Activated CD4-positive, alpha-beta T cell treated with anti-CD3 and anti-CD28 coated beads, Interleukin-2, amount 10 ng/mL, durations not matched to agents 7 days and 5 days (primary cell): ENCODE results near the gene UNC80. TPM values are rescaled to one million over a fixed set of nuclear protein-coding genes. Genes with fewer than 3 reads are reported as not detected.

ENCODE experiments used
- CTCF ChIA-PET: fragments of 350-600 bp; sonication (Branson Sonifier 250); formaldehyde crosslinking; loops from one replicate; lab custom pipeline; 2021; ENCODE audit warnings: antibody characterized with exemption; lab: Charles Lee
- POLR2A ChIA-PET: fragments of 350-600 bp; sonication (Branson Sonifier 250); formaldehyde crosslinking; loops from one replicate; lab custom pipeline; 2021; ENCODE audit warnings: antibody characterized with exemption; lab: Charles Lee
- DNase-seq: peaks from one replicate; pipeline ENCODE4 v3.0.0-alpha.2; 2020
- H3K27ac Mint-ChIP-seq: one replicate; pipeline ENCODE4 v1.8.0; 2021; ENCODE audit warnings: mild to moderate bottlenecking, moderate library complexity, mixed read lengths
- H3K27me3 Mint-ChIP-seq: one replicate; pipeline ENCODE4 v1.8.0; 2021; ENCODE audit warnings: mixed read lengths
- H3K36me3 Mint-ChIP-seq: one replicate; pipeline ENCODE4 v1.8.0; 2021; ENCODE audit warnings: low read depth, mixed read lengths
- H3K4me1 Mint-ChIP-seq: one replicate; pipeline ENCODE4 v1.8.0; 2021; ENCODE audit warnings: mixed read lengths
- H3K4me3 Mint-ChIP-seq: one replicate; pipeline ENCODE4 v1.8.0; 2021; ENCODE audit warnings: mild to moderate bottlenecking, moderate library complexity, mixed read lengths
- H3K9me3 Mint-ChIP-seq: one replicate; pipeline ENCODE4 v1.8.0; 2021; ENCODE audit warnings: mixed read lengths
- total RNA-seq, 2 experiments: library from RNA; stranded (reverse); gene quantifications; one replicate each; pipeline ENCODE4 v1.2.3, GENCODE V29; 2021

The UNC80 gene
- total RNA-seq, 2 experiments from 2014 or later, result not detected

GRCh38 chr2:209878701-209879100, 107.1 kb downstream of the UNC80 start:
- Mint-ChIP-seq H3K27me3 (no peaks in the 10 kb centered on the region), H3K27ac (no peak overlapping the region), H3K4me1 (no peaks in the 10 kb centered on the region), H3K36me3 (no peaks in the 10 kb centered on the region), H3K9me3 (no peaks in the 10 kb centered on the region), H3K4me3 (no peak overlapping the region)
- CTCF ChIA-PET, result no interaction called here
- DNase-seq, result no peak
- POLR2A ChIA-PET, result no interaction called here

- no peak for DNase-seq
- Mint-ChIP-seq H3K36me3 (no peaks in the 10 kb centered on the region), H3K27me3 (no peaks in the 10 kb centered on the region), H3K4me1 (no peaks in the 10 kb centered on the region), H3K27ac (no peak overlapping the region), H3K9me3 (no peaks in the 10 kb centered on the region), H3K4me3 (no peak overlapping the region)
- ChIA-PET POLR2A (no interaction called here), CTCF (no interaction called here)
Observed at GRCh38 chr2:209900638-209901037, 129.0 kb downstream of the UNC80 start.

GRCh38 chr2:209901172-209901571, 129.5 kb downstream of the UNC80 start:
- ChIA-PET CTCF (no interaction called here), POLR2A (no interaction called here)
- no peaks in the 10 kb centered on the region for H3K36me3 Mint-ChIP-seq
- H3K27me3 Mint-ChIP-seq, result no peaks in the 10 kb centered on the region
- H3K4me1 Mint-ChIP-seq, result no peaks in the 10 kb centered on the region
- DNase-seq, result no peak
- no peaks in the 10 kb centered on the region for H3K9me3 Mint-ChIP-seq
- no peak overlapping the region for H3K4me3 Mint-ChIP-seq
- H3K27ac Mint-ChIP-seq, result no peak overlapping the region

- Mint-ChIP-seq H3K9me3 (no peaks in the 10 kb centered on the region), H3K4me1 (no peaks in the 10 kb centered on the region), H3K36me3 (no peaks in the 10 kb centered on the region), H3K27ac (no peak overlapping the region), H3K27me3 (no peaks in the 10 kb centered on the region), H3K4me3 (no peak overlapping the region)
- ChIA-PET POLR2A (no interaction called here), CTCF (no interaction called here)
- DNase-seq, result no peak
Observed at GRCh38 chr2:209905691-209906090, 134.1 kb downstream of the UNC80 start.

GRCh38 chr2:209907746-209908145, 136.1 kb downstream of the UNC80 start:
- CTCF ChIA-PET, result no interaction called here
- Mint-ChIP-seq H3K4me1 (no peaks in the 10 kb centered on the region), H3K27me3 (no peaks in the 10 kb centered on the region), H3K36me3 (no peaks in the 10 kb centered on the region), H3K4me3 (no peak overlapping the region), H3K9me3 (no peaks in the 10 kb centered on the region), H3K27ac (no peak overlapping the region)
- no peak for DNase-seq
- POLR2A ChIA-PET, result no interaction called here

GRCh38 chr2:209908511-209908910, 136.9 kb downstream of the UNC80 start:
- POLR2A ChIA-PET, result no interaction called here
- no peaks in the 10 kb centered on the region for H3K9me3 Mint-ChIP-seq
- CTCF ChIA-PET, result no interaction called here

GRCh38 chr2:209911486-209911885, 139.9 kb downstream of the UNC80 start:
- Mint-ChIP-seq H3K27ac (no peak overlapping the region), H3K9me3 (no peaks in the 10 kb centered on the region), H3K4me1 (no peaks in the 10 kb centered on the region), H3K4me3 (no peak overlapping the region), H3K36me3 (no peaks in the 10 kb centered on the region), H3K27me3 (peaks cover 3% of the 10 kb centered on the region)
- DNase-seq, result no peak
- ChIA-PET POLR2A (no interaction called here), CTCF (no interaction called here)

More at GRCh38 chr2:209908511-209908910, 136.9 kb downstream of the UNC80 start:
- no peaks in the 10 kb centered on the region for H3K4me1 Mint-ChIP-seq
- no peak for DNase-seq
- no peaks in the 10 kb centered on the region for H3K27me3 Mint-ChIP-seq
- H3K27ac Mint-ChIP-seq, result no peak overlapping the region
- H3K36me3 Mint-ChIP-seq, result no peaks in the 10 kb centered on the region
- no peak overlapping the region for H3K4me3 Mint-ChIP-seq

GRCh38 chr2:209913786-209914345, 142.2 kb downstream of the UNC80 start:
- ChIA-PET CTCF (no interaction called here), POLR2A (no interaction called here)
- H3K27me3 Mint-ChIP-seq, result peaks cover 3% of the 10 kb centered on the region

GRCh38 chr2:209917154-209917771, 145.6 kb downstream of the UNC80 start:
- DNase-seq, result no peak
- no peaks in the 10 kb centered on the region for H3K9me3 Mint-ChIP-seq
- no peaks in the 10 kb centered on the region for H3K36me3 Mint-ChIP-seq
- H3K27me3 Mint-ChIP-seq, result peaks cover 3% of the 10 kb centered on the region
- no peaks in the 10 kb centered on the region for H3K4me1 Mint-ChIP-seq
- no peak overlapping the region for H3K4me3 Mint-ChIP-seq
- POLR2A ChIA-PET, result no interaction called here
- no peak overlapping the region for H3K27ac Mint-ChIP-seq
- CTCF ChIA-PET, result interaction anchor here (0.6 kb wide), 1 partner anchor 849 kb away, joined by 4 read pairs; no protein-coding TSS in a partner anchor

More at GRCh38 chr2:209913786-209914345, 142.2 kb downstream of the UNC80 start:
- H3K9me3 Mint-ChIP-seq, result no peaks in the 10 kb centered on the region
- H3K4me3 Mint-ChIP-seq, result no peak overlapping the region
- no peaks in the 10 kb centered on the region for H3K4me1 Mint-ChIP-seq
- H3K27ac Mint-ChIP-seq, result no peak overlapping the region
- H3K36me3 Mint-ChIP-seq, result no peaks in the 10 kb centered on the region
- no peak for DNase-seq

GRCh38 chr2:209918251-209918650, 146.6 kb downstream of the UNC80 start:
- POLR2A ChIA-PET, result no interaction called here
- CTCF ChIA-PET, result no interaction called here
- Mint-ChIP-seq H3K36me3 (no peaks in the 10 kb centered on the region), H3K27me3 (peaks cover 3% of the 10 kb centered on the region), H3K4me3 (no peak overlapping the region), H3K9me3 (no peaks in the 10 kb centered on the region), H3K4me1 (no peaks in the 10 kb centered on the region), H3K27ac (no peak overlapping the region)
- no peak for DNase-seq

- Mint-ChIP-seq H3K36me3 (no peaks in the 10 kb centered on the region), H3K4me3 (no peak overlapping the region), H3K4me1 (no peaks in the 10 kb centered on the region), H3K27ac (no peak overlapping the region), H3K9me3 (no peaks in the 10 kb centered on the region), H3K27me3 (peaks cover 2% of the 10 kb centered on the region)
- ChIA-PET CTCF (no interaction called here), POLR2A (no interaction called here)
- DNase-seq, result no peak
Observed at GRCh38 chr2:209922116-209922515, 150.5 kb downstream of the UNC80 start.

GRCh38 chr2:209929369-209929768, 157.7 kb downstream of the UNC80 start:
- ChIA-PET POLR2A (no interaction called here), CTCF (no interaction called here)
- Mint-ChIP-seq H3K27me3 (peaks cover 9% of the 10 kb centered on the region), H3K36me3 (no peaks in the 10 kb centered on the region), H3K27ac (no peak overlapping the region), H3K9me3 (no peaks in the 10 kb centered on the region), H3K4me1 (no peaks in the 10 kb centered on the region), H3K4me3 (no peak overlapping the region)
- DNase-seq, result no peak

- ChIA-PET POLR2A (no interaction called here), CTCF (interaction anchor here (0.6 to 1.4 kb wide), 3 partner anchors 9 to 256 kb away, joined by 3 to 4 read pairs (median 3); no protein-coding TSS in a partner anchor)
- Mint-ChIP-seq H3K27ac (no peak overlapping the region), H3K36me3 (no peaks in the 10 kb centered on the region), H3K27me3 (peaks cover 11% of the 10 kb centered on the region), H3K9me3 (no peaks in the 10 kb centered on the region), H3K4me3 (no peak overlapping the region), H3K4me1 (no peaks in the 10 kb centered on the region)
- no peak for DNase-seq
Observed at GRCh38 chr2:209933499-209934483, 162.2 kb downstream of the UNC80 start.
